DOHH2 (cell line): ENCODE measurements around the gene VPS45.

Experiments used
- H3F3A ChIP-seq: fragments of 200-600 bp; sonication (generic), shearing (Covaris generic); 2 replicates; pipeline ENCODE4 v1.6.0; 2016; ENCODE audit warnings: antibody characterized with exemption, mild to moderate bottlenecking; ENCODE audit not compliant: control insufficient read depth, insufficient read depth
- H3K27ac ChIP-seq: fragments of 200-600 bp; sonication (generic); 2 replicates; pipeline ENCODE4 v1.5.1; 2014; ENCODE audit warnings: low read depth, mild to moderate bottlenecking, low read length, moderate library complexity
- H3K27me3 ChIP-seq: fragments of 200-600 bp; sonication (generic); 2 replicates; pipeline ENCODE4 v1.6.1; 2014; ENCODE audit warnings: mild to moderate bottlenecking, low read length, mixed read lengths; ENCODE audit not compliant: control insufficient read depth
- H3K36me3 ChIP-seq: fragments of 200-600 bp; sonication (generic); 2 replicates; pipeline ENCODE4 v1.6.1; 2014; ENCODE audit warnings: mild to moderate bottlenecking, low read length, moderate library complexity, mixed read lengths; ENCODE audit not compliant: control insufficient read depth
- H3K4me1 ChIP-seq: fragments of 200-600 bp; sonication (generic); 2 replicates; pipeline ENCODE4 v1.6.1; 2014; ENCODE audit warnings: mild to moderate bottlenecking, low read length, mixed read lengths; ENCODE audit not compliant: control insufficient read depth
- H3K4me2 ChIP-seq: fragments of 200-600 bp; sonication (generic); 2 replicates; pipeline ENCODE4 v1.6.0; 2014; ENCODE audit warnings: mild to moderate bottlenecking, low read length, moderate library complexity
- H3K4me3 ChIP-seq: fragments of 200-600 bp; sonication (generic); 2 replicates; pipeline ENCODE4 v1.5.1; 2014; ENCODE audit warnings: mild to moderate bottlenecking, low read length, mixed read lengths
- H3K79me2 ChIP-seq: fragments of 200-600 bp; sonication (generic); 2 replicates; pipeline ENCODE4 v1.6.1; 2014; ENCODE audit warnings: mild to moderate bottlenecking, low read length, mixed read lengths; ENCODE audit not compliant: control insufficient read depth
- H3K9me2 ChIP-seq: fragments of 200-600 bp; sonication (generic); replicated peaks from 2 replicates; pipeline ENCODE4 v1.6.1; 2014; ENCODE audit warnings: mild to moderate bottlenecking, low read length, mixed read lengths; ENCODE audit not compliant: control insufficient read depth
- H3K9me3 ChIP-seq: fragments of 200-600 bp; sonication (generic); 2 replicates; pipeline ENCODE4 v1.6.1; 2014; ENCODE audit warnings: antibody characterized with exemption, low read length, mixed read lengths; ENCODE audit not compliant: control insufficient read depth, insufficient read depth
- H4K20me1 ChIP-seq: fragments of 200-600 bp; sonication (generic); 2 replicates; pipeline ENCODE4 v1.6.0; 2014; ENCODE audit warnings: low read depth, mild to moderate bottlenecking, antibody characterized with exemption, low read length, moderate library complexity; ENCODE audit not compliant: control insufficient read depth, insufficient read depth
- CTCF ChIP-seq: fragments of 200-600 bp; sonication (generic); IDR thresholded peaks from one replicate; pipeline ENCODE4 v1.5.1; 2014; ENCODE audit warnings: antibody characterized with exemption, mild to moderate bottlenecking, low read depth, low read length; ENCODE audit not compliant: poor library complexity, severe bottlenecking
- EZH2phosphoT487 ChIP-seq: fragments of 200-600 bp; sonication (generic); IDR thresholded peaks from 2 replicates; pipeline ENCODE4 v1.6.1; 2017; ENCODE audit warnings: borderline replicate concordance, mild to moderate bottlenecking, antibody characterized with exemption, low read length, moderate library complexity, mixed read lengths

The VPS45 gene

GRCh38 chr1:150192012-150192411, 124.4 kb downstream of the VPS45 start:
- Histone ChIP-seq H3K9me2 (no peaks in the 10 kb centered on the region), H3K79me2 (no peaks in the 10 kb centered on the region), H3F3A (0 out of 2 replicates have a peak, but pooled peaks cover under 1% of the 10 kb centered on the region), H3K9me3 (no peaks in the 10 kb centered on the region), H4K20me1 (no peaks in the 10 kb centered on the region), H3K27me3 (peaks cover 8% of the 10 kb centered on the region; the same call in 1 of the 2 replicates), H3K36me3 (no peaks in the 10 kb centered on the region), H3K4me1 (peaks cover 6% of the 10 kb centered on the region), H3K4me2 (no peak overlapping the region), H3K27ac (no peak overlapping the region), H3K4me3 (no peak overlapping the region)
- no peak for TF ChIP-seq EZH2phosphoT487
- no peak for TF ChIP-seq CTCF

GRCh38 chr1:150194381-150195031, 126.9 kb downstream of the VPS45 start:
- no peaks in the 10 kb centered on the region for H3F3A ChIP-seq
- H3K79me2 ChIP-seq, result no peaks in the 10 kb centered on the region
- no peaks in the 10 kb centered on the region for H3K9me2 ChIP-seq
- H3K4me2 ChIP-seq, result no peak overlapping the region
- H3K9me3 ChIP-seq, result no peaks in the 10 kb centered on the region
- H3K4me1 ChIP-seq, result no peaks in the 10 kb centered on the region
- H4K20me1 ChIP-seq, result no peaks in the 10 kb centered on the region
- no peak overlapping the region for H3K4me3 ChIP-seq
- no peaks in the 10 kb centered on the region for H3K36me3 ChIP-seq
- no peak overlapping the region for H3K27ac ChIP-seq
- H3K27me3 ChIP-seq, result peaks cover 9% of the 10 kb centered on the region
- TF ChIP-seq CTCF (no peak), EZH2phosphoT487 (no peak)
